COR-L47 (cell line): ENCODE results near the gene TRIM43.
"Not testable (repeated sequence)": the region's sequence is repeated elsewhere in the genome, so short reads cannot be mapped to it uniquely, and the experiment has no call there.

Experiments used
- DNase-seq: peaks from one replicate; lab custom pipeline; 2025; lab: John Stamatoyannopoulos, UW

Gene TRIM43

DNA sequence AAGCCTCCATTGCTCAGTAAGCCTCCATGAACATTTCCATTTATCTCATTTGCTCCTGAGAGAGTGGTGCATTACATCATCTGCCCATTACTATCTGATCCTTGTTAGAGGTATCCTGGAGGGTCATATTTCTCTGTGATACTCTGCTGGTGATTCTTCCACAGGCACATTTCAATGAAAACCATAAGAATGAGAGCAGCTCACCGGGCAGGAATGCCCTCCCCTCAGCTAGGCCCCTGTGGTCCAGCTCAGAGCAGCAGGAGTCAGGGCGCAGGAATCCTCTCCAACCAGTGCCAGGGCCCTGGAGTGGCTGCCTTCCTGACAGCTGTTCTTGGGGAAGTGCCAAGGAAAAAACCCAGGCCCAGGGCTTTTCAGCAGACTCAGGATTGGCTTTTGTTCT lies 50.0 kb downstream of the TRIM43 start:
- not testable (repeated sequence) for DNase-seq

GRCh38 chr2:95642360-95642759 lies 50.6 kb downstream of the TRIM43 start:
- DNase-seq: not testable (repeated sequence)

DNA sequence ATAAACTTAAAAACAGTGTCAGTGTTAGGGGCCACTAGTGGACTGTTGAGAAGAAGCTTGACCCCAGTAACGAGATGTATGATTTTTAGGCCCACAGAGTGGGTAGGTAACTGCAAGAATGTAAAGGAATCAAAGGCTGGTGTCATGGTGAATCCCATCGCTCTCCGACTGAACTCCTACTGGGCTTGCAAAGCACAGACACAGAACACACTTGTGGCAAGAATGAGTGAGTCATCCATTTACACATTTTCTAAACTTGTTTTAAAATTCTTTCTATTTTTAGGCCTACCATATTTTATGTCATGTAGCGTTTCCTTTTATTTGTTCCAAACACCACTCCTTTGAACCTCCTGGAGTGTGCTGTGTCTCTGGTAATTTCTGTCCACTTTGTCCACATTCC lies 51.1 kb downstream of the TRIM43 start:
- not testable (repeated sequence) for DNase-seq

DNA sequence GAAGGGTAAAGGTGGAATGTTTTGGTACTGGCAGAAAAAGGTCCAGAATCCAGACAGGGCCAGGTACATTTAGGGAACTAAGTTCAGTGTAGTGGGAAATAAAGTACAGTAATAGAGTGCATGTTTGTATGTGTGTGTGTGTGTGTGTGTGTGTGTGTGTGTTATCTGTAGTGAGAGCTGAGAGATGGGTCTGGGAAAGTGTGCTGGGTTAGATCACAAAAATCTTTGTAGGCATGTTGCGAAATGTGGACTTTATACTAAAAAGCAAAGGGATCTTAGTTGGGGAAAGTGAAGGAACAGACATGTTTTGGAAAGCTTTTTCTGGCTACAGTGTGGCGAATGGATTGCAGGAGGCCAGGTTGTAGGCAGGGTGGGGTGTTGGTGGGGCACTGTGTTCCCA lies 53.5 kb downstream of the TRIM43 start:
- DNase-seq: not testable (repeated sequence)

- not testable (repeated sequence) for DNase-seq
Observed at GRCh38 chr2:95646274-95646994, 54.6 kb downstream of the TRIM43 start.

DNA sequence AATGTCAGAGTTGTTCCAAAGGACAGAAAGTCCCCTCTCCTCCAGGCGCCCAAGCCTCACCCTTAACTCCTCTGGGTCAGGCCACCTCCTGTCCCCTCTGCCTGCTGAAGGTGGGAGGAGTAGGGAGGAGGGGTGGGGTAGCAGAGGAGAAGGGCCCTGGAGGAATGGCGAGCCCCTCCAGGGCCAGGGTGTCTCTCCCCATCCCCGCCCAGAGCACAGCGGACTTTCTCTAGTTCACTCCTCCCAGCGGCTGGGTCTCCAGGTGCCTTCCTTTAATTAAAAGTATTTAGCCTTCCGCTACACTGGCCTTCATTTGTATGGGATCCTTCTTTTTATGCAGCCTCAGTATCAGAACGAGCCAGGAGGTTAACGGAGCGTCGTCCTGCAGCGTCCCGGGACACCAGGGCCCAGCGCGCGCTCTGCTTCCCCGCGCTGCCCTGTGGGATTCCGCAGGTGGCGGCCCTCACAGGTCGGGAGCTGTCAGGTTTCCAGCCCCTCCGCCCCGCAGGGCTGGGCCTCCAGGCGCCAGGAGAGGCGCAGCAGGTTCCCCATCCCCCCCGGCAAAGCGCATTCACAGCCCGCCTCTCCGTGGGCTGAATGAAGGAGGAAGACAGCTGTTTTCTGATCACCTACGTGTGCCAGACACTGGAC lies 57.2 kb downstream of the TRIM43 start:
- DNase-seq: not testable (repeated sequence)
